ENCODE data around the gene ZMIZ1.

ZMIZ1 gene

DNA sequence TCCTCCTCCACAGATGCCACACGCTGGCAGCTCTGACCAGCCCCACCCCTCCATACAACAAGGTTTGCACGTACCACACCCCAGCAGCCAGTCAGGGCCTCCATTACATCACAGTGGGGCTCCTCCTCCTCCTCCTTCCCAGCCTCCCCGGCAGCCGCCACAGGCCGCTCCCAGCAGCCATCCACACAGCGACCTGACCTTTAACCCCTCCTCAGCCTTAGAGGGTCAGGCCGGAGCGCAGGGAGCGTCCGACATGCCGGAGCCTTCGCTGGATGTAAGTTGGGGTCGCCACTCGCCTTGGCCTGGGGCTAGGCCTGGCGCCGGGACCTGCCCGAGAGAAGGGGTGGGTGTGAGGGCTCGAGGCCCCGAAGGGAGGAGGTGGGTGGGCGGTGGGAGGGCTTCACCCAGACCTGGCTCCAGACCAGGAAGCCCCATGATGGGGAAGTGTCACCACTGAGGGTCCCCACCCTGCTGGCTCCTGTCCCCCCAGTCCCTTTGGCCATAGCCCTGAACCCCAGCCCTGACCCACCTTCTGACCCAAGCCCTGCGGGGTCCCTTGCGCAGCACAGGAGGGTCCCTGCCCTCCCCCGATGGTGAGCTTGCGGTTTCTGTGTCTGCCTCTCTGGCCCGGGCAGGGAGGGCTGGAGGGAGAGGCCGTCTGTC is 242.3 kb downstream of the ZMIZ1 start:
- DNase-seq = no peak

DNA sequence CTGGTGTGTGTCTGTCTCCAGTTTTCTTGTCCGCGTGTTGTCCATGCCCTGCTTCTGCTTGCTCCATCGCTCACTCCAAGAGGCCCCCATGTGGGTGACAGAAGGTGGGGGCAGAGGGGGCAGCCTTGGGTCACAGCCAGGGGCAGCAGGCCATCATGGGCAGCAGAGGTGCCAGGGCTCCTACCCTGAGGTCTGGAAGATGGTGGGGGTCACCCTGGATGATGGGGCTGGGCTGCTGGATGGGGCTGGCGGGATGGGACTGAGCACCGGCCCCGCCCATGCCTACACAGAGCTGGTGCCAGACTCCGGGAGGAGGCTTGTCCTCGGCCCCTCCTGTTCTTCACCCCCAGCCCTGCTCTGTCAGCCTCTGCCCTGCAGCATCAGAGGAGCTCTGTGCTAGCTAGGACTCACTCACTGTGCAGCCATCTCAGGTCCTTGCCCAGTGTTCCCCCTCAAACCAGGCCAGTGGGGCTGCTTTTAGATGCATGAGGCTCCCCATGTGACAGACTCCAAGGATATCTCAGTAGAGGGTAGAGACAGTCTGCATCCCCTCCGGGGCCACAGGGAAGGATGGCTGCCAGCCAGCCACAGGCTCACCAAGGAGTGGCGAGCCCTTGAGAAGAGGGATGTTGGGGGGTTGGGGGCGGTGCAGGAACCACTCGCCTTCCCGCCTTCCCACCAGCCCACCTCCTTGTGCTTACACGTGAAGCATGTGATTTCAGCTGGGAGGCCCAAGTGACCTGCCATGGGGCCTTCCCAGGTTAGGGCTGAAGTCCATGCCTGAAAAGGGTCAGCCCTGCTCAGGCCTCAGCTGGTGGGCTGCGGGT is 243.0 kb downstream of the ZMIZ1 start:
- peak in 1 of 2 donors; percentile 32 for DNase-seq

DNA sequence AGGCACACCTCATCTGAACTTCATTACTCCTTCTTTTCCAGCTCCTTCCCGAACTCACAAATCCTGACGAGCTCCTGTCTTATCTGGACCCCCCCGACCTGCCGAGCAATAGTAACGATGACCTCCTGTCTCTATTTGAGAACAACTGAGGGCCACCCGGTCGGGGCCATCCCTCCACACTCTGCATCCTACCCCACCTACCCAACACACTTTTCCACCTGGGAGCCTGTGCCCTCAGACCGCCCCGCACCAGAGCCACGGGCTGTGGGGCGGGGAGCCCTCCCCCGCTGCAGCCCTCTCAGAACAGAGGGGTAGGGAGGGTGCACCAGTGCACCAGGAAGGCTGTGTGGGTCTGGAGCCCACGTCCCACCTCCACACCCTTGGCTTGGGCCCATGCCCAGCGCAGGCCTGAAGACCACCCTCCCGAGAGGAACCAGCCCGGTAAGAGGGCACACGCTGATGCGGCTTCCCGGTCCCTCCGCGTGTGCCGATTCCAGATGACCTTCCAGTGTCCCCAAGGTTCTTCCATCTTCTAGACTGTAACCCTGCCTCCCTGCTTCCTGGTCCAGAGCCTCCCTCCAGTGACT is 243.9 kb downstream of the ZMIZ1 start:
- DNase-seq = no peak

DNA sequence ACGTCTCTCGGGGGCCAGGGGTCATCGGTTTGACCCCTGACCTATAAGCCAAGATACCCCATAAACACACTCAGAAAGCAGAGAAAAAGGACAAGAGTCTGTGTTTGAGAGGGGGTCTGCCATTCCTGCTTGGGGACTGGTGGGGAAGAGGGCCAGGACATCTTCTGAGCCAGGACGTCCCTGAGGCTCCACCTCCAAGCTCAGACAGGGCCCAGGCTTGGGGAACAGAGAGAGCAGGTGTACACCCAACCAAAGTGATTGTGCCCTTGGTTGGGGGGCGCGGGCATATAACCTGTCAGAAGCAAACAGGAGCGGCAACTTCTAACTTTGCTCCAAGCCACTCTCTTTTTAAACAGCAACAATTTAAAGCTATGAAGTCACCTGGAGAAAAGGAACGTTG is 244.6 kb downstream of the ZMIZ1 start:
- DNase-seq = no peak

DNA sequence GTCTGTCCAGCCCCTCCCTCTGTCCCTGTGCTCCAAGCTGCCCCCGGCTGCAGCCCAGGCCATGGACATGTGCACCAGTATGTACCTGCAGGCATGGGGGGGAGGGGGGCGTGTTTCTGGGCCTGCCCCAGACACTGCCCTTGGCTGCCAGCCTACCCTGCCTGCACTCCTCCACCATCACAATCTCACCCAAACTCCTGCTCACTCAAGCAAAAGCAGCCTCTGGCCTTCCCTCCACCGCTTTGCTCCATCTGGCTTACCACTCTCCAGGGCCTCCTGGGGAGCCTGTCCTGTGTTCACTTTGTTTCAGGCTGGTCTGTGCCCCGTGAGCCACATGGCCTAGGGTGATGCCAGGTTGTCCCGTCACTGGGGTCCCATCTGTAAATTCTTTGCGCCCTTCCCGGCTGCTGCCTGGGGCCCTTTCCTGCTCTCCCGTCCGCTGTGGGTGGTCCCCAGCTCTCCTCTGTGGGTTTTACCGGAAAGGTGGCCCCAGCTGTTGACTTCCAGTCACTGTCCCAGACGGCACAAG is 245.2 kb downstream of the ZMIZ1 start:
- no peak for DNase-seq

DNA sequence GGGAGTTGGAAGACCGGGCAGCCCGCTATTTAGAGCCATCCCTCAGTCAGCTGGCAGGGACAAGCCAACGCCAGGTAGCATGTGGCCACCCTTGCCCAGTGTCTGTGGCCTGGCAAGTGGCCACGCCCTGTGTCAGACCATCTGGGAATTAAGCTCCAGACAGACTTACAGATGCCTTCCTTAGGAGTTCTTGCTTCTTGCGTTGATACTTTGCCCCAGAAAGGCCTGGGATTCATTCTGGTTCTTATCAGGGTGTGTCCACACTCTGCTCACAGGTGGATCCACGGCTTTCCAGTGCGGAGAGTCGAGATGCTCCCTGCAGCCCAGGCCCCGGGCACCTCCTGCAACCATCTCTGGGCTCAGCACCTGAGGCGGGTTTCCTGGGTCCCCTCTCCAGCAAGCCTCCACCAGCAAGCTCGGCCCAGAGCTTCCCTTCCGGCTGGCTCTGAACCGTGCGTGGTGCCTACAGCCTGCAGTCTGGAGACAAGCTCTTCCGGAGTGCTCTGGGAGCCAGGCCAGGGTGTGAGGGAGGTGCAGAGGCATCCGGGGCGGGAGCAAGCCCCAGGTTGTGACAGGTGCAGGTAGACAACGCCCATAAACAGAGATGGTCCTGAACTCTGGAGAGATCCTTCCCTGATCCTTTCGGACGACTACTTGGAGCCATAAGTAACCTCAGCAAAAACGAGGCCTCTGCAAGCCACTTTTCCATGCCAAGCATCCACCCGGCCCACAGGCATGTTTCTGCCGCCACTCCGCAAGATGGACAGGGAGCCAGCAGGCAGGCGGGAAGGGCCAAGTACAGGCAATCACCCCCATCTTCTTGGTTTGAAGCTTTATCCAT is 246.2 kb downstream of the ZMIZ1 start:
- DNase-seq = no peak

DNA sequence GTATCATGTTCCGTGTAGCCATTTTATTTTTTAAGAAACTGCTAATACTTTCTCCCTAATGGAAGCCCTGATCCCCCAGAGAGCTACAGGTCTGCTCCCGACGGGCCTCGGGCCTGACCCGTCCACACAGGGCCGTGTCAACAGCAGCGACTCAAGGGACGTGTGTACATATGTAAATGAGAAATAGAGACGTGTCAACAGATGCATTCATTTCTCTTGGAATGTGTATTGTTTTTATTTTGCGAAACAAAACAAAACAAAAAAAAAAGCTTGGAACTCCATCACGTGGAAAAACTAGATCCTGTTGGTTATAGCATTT is 246.8 kb downstream of the ZMIZ1 start:
- no peak for DNase-seq

DNA sequence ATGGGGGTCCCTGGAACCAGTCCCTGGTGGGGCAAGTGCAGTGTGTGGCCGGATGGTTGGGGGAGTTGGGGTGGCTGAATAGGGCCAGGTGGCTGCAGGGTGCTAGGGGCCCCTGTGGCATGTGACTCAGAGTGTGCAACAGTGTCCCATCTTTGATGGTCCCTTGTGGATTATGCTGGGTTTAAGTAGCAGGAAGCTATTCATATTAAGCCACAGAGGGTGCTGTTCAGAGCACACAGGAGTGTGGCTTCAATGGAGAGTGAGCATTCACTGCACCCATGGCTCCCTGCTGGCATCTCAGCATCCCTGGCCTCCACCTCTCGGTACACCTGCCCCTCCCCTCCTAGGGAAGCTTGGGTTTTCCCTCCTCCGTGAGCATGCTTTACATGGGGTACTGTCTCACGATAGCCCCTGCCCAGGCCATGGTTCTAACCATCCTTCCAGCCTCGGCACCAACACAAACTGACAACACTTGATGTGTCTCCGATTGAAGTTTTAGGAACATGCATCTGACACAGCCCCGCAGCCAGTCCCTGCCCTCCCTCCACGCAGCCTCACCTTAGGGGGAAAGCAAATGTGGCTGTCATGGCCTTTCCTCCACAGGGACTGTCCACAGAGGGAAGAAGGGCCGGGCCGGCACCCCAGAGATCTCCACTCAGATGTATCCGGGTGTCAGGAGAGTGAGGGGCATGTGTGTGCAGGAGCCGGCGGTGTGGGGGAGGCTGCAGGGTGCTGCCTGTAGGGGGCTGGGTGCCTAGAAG is 248.1 kb downstream of the ZMIZ1 start:
- no peak for DNase-seq

DNA sequence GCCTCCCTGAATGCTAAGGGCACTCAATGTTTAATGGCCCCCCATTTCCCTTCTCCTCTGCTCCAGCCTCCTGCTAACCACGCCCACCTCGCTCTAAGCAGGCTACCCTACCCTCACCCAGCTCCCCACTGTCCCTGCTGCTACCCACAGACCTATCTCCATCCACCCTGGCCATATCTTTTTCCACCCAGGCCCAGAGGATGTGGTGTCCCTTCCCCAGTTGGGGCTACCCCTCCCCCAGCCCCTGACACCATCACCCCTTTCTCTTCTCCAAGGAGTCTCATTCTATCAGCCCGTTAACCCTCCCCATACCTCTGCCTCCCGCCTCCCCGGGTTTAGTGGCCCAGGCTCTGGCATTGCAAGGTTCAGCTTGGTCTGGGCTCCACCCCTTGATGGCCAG is 249.6 kb downstream of the ZMIZ1 start:
- no peak for DNase-seq

DNA sequence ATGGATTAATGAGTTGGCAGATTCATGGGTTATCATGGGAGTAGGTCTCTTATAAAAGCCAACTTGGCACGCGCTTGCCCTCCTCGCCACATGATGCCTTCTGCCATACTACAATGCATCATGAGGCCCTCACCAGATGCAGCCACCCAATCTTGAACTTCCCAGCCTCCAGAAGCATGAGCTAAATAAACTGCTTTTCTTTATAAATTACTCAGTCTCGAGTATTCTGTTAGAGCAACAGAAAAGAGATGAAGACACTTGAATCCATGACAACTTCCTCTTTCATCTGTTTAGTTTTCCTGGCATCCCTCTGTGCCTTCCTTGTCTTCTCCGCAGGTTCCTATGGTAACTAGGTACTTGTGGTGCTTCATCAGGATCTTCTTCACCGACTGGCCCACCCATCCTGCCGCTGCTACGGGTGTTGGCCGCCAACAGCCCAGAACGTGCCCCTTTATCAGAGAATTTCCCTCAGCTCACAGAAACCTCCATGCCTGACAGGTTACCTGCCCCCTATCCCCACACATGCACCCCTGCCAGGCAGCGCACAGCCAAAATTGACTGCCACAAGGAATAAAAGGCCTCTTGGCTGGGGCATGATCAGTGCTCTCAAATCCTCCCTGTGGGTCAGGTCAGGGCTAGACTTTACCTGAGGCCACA is 250.5 kb downstream of the ZMIZ1 start:
- no peak for DNase-seq

DNA sequence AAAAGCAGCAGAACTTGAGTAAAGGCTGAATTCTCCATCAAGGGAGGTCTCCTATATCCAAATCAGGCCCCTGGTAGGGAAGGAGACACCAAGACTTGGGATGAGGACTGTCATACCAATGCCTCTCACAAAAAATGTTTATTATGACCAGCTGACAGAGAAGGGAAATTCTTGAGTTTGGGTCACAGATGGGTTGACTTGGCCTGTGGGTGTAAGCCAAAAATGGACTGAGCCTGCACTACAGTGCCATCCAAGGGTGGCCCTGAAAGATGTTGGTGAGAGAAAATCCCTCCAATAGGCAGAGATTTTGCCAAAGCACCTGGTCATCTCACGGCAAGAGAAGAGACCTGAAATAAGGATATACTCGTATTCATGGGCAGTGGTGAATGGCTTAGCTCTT is 251.6 kb downstream of the ZMIZ1 start:
- DNase-seq = no peak

DNA sequence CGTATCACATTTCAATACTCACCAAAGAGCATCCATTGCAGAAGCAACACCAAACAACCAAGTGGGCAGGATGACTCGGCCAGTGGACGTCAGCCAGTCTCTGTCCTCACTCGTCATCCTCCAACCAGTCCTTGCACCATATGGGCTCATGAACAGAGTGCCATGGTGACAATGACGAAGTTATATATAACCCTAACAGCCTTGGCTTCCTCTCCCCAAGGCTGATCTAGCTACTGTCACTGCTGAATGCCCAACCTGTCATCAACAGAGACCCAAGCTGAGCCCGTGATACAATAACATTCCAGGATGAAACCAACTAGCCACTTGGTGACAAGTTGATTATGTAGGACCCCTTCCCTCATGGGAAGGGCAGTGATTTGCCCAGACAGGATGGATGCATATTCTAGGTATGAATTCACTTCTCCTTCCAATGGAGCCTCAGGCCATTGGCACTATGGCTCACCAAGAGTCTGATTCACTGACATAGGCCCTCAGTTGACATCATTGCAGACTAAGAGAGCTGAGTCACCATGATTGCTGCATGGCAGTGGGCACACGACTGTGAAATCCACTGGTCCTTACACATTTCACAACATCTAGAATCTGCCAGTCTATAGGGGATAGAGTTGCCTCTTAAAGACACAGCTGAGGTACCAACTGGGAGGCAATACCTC is 252.2 kb downstream of the ZMIZ1 start:
- DNase-seq = peak; percentile 96

DNA sequence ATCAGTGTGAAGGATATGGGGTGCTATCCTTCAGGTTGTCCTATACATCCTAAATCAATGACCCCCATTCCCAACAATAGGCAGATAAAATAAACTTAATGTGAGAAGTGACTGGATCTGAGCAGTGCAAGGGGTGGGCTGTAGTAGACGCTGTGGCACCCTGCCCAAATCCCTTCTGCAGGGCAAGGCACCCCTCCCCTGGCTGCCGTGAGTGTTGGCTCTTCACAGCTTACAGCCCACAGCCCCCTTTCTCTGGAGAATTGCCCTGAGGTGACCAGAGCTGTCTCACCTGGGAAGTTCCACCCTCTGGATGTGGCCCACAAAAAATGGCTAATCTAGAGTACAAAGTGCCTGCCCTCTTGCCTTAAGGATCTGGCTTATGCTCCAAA is 252.7 kb downstream of the ZMIZ1 start:
- DNase-seq = no peak

DNA sequence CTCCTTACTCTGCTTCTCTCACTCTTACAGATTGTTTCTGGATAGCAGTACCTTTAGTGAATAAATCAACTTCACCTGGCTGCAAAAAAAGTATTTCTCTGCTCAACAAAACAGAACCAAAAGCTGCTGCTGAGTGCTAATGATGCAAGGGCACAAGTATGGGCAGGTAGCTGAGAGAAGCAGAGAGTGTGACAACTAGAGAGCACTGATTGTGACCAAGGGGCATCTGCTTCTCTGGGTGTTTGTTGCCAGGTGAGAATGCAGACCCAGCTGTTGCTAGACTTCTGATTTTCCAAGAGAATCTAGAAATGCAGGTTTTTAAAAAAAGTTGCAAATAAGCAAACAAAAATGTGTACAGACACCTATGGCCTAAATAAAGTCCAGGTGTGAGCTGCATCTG is 253.2 kb downstream of the ZMIZ1 start:
- DNase-seq = no peak

DNA sequence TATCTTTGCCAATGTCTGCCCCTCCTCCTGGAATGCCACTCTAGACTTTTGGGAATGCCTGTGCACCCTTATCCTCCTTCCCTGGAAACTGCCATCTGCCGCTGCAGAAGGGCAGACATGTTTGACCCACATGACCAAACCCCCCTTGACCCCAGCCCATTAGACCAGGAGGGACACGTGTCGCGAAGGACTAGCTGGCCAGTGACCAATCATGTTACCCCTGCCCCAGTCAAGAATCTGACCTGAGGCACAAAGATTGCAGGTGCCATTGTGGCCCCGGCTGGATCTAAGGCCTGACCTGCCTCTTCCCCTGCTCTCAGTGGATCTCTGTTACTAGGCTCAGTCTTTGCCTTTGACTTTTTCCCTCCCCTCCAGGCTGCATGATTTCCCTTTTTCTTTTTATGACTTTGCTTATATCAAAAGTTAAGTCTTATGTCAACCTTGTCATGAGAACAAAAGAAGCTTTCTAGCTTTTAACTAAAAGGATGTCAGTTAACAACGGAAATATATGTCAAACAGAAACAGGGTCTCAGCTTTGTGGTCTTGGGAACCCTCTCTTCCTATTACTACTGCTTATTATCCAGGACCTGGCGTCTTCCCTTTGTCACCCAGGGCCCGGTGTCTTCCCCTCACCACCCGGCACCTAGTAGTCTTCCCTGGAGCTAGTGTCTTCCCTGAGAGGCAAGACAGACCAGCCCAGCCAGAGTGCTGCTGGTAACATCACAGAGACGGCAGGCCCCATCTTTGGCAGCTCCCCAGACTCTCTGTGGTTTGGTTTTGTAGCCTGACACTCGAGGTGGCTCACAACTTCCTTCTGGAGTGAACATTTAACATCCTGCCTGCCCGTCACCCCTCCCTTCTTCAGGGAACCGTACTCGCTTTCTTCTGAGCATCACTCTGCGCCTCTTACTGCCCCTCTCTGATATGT is 254.1 kb downstream of the ZMIZ1 start:
- peak; percentile 68 to 73 for DNase-seq

DNA sequence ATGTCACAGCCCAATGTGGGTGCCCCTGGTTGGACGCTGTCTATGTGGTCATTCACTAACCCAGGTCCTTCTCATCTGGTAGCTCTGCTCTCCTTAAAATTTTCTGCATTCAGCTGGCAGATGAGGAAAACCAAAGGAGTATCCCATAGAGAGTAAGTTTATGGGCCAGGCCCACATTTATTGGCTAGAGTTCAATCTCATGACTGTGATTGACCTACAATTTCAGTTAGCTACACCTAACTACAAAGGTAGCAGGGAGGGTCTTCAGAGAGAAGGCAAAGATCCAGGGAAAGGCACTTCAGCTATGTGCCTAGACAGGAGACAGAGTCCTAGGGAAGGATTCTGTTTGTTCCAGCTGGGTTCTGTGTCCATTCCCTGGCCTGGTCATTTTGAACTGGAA is 254.8 kb downstream of the ZMIZ1 start:
- no peak for DNase-seq

DNA sequence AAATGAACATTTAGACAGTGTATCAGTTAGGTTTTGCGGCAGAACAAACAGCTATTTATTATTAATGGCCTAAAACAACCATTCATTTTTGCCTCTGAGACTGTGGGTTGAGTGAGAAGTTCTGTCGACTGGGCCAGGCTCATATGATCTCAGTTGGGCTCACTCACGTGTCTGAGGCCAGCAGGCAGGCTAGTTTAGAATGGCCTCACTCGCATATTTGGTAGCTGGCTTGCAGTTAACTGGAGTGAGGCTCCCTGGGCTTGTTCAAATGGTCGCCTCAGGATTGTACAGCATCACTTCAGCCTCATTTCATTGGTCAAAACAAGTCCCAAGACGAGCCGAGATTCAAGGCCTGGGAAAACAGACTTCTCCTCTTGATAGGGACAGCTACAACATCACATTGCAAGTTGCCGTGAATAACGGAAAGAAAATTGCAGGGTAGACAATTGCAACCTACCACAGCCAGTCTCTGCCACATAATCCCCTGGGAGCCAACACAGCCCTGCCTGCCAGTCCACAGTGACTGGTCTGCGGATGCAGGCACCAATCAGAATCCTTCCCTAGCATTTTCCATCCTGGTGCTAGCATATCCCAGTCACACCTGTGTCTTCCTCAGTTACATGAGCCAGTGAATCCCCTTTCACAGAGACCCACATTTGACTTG is 255.4 kb downstream of the ZMIZ1 start:
- DNase-seq = no peak

DNA sequence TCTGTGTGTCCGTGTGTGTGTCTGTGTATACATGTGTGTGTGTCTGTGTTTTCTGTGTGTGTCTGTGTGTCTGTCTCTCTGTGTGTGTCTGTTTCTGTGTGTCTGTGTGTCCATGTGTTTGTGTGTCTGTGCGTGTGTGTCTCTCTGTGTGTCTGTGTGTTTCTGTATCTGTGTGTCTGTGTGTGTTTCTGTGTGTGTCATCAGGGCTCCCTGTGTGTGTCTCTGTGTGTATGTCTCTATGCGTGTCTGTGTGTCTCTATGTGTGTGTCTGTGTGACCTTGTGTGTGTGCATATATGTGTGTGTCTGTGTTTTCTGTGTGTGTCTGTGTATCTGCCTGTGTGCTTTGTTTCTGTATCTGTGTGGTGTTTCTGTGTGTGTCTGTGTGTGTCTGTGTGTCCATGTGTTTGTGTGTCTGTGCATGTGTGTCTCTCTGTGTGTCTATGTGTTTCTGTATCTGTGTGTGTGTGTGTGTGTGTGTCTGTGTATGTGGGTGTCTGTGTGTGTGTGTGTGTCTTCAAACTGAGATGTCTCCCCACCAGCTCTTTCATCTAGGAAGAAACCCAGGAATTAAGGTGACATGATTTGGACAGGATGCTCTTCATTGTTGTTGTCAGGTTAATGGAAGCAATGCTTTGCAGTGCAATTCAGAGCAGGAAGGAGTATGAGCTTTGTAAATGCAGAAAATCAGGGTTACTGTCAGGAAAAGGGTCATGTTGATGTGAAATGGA is 257.8 kb downstream of the ZMIZ1 start:
- DNase-seq = no peak

DNA sequence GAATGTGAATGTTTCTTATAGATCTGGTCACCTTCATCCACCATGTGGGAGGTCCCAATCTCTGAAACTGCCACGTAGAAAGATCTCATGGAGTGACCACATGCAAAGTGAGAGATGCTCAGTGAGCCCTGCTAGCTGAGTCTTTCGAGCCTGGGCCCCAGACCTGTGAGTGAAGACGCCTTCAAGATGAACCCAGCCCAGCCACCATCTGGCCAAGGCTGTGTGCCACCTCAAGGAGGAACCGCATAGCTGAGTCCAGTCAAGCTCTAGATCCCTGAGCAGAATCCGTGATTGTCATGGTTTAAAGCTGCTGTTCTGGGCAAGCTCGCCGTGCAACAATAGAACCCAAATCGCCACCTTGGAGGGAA is 258.3 kb downstream of the ZMIZ1 start:
- DNase-seq = no peak

Data from inflammatory macrophage (primary cell).